ENCODE data around the gene IQGAP1. TPM values are rescaled to one million over a fixed set of nuclear protein-coding genes. Genes with fewer than 3 reads are reported as not detected.
"Not testable (repeated sequence)": the region's sequence is repeated elsewhere in the genome, so short reads cannot be mapped to it uniquely, and the experiment has no call there.

IQGAP1 gene
- total and polyA plus RNA-seq, 9 of the 15 experiments (the other 6 are each of a cell fraction or from before 2014, with no cell fraction given) = 37.6 to 143 (median 77.7) TPM

DNA sequence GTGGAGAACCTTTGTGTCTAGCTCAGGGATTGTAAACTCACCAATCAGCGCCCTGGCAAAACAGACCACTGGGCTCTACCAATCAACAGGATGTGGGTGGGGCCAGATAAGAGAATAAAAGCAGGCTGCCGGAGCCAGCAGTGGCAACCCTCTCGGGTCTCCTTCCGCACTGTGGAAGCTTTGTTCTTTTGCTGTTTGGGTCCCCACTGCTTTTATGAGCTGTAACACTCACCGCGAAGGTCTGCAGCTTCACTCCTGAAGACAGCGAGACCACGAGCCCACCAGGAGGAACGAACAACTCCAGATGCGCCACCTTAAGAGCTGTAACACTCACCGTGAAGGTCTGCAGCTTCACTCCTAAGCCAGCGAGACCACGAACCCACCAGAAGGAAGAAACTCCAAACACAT, 123.2 kb downstream of the IQGAP1 start:
- BruUV-seq (replicated peaks); H3K4me1 ChIP-seq (replicated peaks in 1 of 2; ENCODE audit: control insufficient read depth in 2 of 2, insufficient read depth in 2 of 2, low read length in 2 of 2); H3K4me3 ChIP-seq; ATAC-seq; H2AFZ ChIP-seq (ENCODE audit: low read depth, low read length); H3K4me2 ChIP-seq (ENCODE audit: insufficient read depth, low read length); H3K79me2 ChIP-seq (ENCODE audit: control insufficient read depth, insufficient read depth, low read length); H3K9ac ChIP-seq (ENCODE audit: insufficient read depth in 1 of 2, low read depth in 2 of 2, low read length in 2 of 2); H3K27ac ChIP-seq (ENCODE audit: extremely low read depth, low read depth, low read length); H3K36me3 ChIP-seq (ENCODE audit: control insufficient read depth, insufficient read depth, low read length); CTCF ChIA-PET (ENCODE audit: low intra/inter-chr PET ratio); H3K27me3 ChIP-seq (ENCODE audit: control insufficient read depth in 2 of 2, insufficient read depth in 2 of 2, low read length in 2 of 2); H4K20me1 ChIP-seq (replicated peaks; ENCODE audit: control insufficient read depth, insufficient read depth, low read length); H3K9me1 ChIP-seq (ENCODE audit: control insufficient read depth, insufficient read depth, low read length); in situ Hi-C loops (cut with MboI); H3K9me3 ChIP-seq (replicated peaks; ENCODE audit: control insufficient read depth, insufficient read depth, low read depth, low read length); DNase-seq (ENCODE audit: extremely low read depth in 1 of 4, low spot score in 3 of 4); intact Hi-C loops (cut with micrococcal nuclease); FAIRE-seq: not testable (repeated sequence)
- TF ChIP-seq NFYB (IDR thresholded peaks at IDR 0.05; ENCODE audit: extremely low read depth, insufficient read length) = peak; percentile 43
- POLR2A ChIA-PET = interaction anchor here (1.8 kb wide), 1 partner anchor 10 kb away, joined by 6 read pairs; no protein-coding TSS in a partner anchor
- WGBS (ENCODE audit: insufficient coverage, low coverage, missing lambda C conversion rate) = 76% methylated on average over 10 of the region's 13 CpGs

DNA sequence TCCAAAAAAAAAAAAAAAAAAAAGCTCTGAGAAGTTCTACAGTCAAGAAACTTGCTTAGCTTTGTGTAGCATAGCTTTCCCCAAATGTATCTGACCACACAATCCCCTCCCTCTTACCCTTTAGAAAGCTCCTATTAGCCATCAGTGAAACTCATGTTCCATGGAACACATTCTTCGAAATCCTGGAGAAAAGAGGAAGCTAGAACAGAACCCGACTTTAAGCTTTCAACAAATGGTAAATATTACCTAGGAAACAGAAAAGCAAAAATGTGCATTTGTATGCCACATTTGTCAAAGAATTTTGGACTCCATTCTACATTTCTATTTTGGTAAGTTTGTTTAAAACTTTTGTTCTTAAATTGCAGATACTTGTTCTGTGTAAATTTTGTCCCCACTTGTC, 124.2 kb downstream of the IQGAP1 start:
- Histone ChIP-seq H3K4me1 (replicated peaks in 1 of 2; ENCODE audit: control insufficient read depth in 2 of 2, insufficient read depth in 2 of 2, low read length in 2 of 2) (peaks cover 0 to 5% of the 10 kb centered on the region in 2 experiments; a peak in 2 of 5 replicates), H2AFZ (ENCODE audit: low read depth, low read length) (no peak overlapping the region), H3K79me2 (ENCODE audit: control insufficient read depth, insufficient read depth, low read length) (no peaks in the 10 kb centered on the region), H3K9me3 (replicated peaks; ENCODE audit: control insufficient read depth, insufficient read depth, low read depth, low read length) (0 out of 2 replicates have a peak, but pooled peaks cover 10% of the 10 kb centered on the region), H4K20me1 (replicated peaks; ENCODE audit: control insufficient read depth, insufficient read depth, low read length) (no peaks in the 10 kb centered on the region), H3K27me3 (ENCODE audit: control insufficient read depth in 2 of 2, insufficient read depth in 2 of 2, low read length in 2 of 2) (no peaks in the 10 kb centered on the region), H3K36me3 (ENCODE audit: control insufficient read depth, insufficient read depth, low read length) (no peaks in the 10 kb centered on the region), H3K4me2 (ENCODE audit: insufficient read depth, low read length) (no peak overlapping the region), H3K4me3 (no peak overlapping the region), H3K27ac (ENCODE audit: extremely low read depth, low read depth, low read length) (no peak overlapping the region), H3K9me1 (ENCODE audit: control insufficient read depth, insufficient read depth, low read length) (no peaks in the 10 kb centered on the region), H3K9ac (ENCODE audit: insufficient read depth in 1 of 2, low read depth in 2 of 2, low read length in 2 of 2) (no peak overlapping the region)
- BruUV-seq (replicated peaks) = no TSS peak
- POLR2A ChIA-PET = interaction anchor here (1.2 to 1.8 kb wide), 2 partner anchors 10 to 11 kb away, joined by 3 to 6 read pairs; no protein-coding TSS in a partner anchor
- CTCF ChIA-PET (ENCODE audit: low intra/inter-chr PET ratio) = no interaction called here
- FAIRE-seq = no peak
- in situ Hi-C loops (cut with MboI) = no loop called here
- DNase-seq (ENCODE audit: extremely low read depth in 1 of 4, low spot score in 3 of 4) = no peak
- intact Hi-C loops (cut with micrococcal nuclease) = no loop called here
- 20% methylated on average over 2 of the region's 2 CpGs for WGBS (ENCODE audit: insufficient coverage, low coverage, missing lambda C conversion rate)
- ATAC-seq = no peak
- TF ChIP-seq ZC3H4 (CRISPR knock-in tag; IDR thresholded peaks at IDR 0.05; ENCODE audit: borderline replicate concordance) = no peak
- TF ChIP-seq, protein P1, sequence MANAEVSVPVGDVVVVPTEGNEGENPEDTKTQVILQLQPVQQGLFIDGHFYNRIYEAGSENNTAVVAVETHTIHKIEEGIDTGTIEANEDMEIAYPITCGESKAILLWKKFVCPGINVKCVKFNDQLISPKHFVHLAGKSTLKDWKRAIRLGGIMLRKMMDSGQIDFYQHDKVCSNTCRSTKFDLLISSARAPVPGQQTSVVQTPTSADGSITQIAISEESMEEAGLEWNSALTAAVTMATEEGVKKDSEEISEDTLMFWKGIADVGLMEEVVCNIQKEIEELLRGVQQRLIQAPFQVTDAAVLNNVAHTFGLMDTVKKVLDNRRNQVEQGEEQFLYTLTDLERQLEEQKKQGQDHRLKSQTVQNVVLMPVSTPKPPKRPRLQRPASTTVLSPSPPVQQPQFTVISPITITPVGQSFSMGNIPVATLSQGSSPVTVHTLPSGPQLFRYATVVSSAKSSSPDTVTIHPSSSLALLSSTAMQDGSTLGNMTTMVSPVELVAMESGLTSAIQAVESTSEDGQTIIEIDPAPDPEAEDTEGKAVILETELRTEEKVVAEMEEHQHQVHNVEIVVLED (CRISPR knock-in tag; IDR thresholded peaks at IDR 0.05) = no peak
- no peak for TF ChIP-seq ZNF133 (CRISPR knock-in tag; IDR thresholded peaks at IDR 0.05)
- TF ChIP-seq POLR2G (IDR thresholded peaks at IDR 0.05; ENCODE audit: low read depth, low read length) = no peak
- TF ChIP-seq, protein P2, sequence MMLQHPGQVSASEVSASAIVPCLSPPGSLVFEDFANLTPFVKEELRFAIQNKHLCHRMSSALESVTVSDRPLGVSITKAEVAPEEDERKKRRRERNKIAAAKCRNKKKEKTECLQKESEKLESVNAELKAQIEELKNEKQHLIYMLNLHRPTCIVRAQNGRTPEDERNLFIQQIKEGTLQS (IDR thresholded peaks at IDR 0.05) = no peak
- TF ChIP-seq, protein P2 (CRISPR knock-in tag; conservative IDR thresholded peaks at IDR 0.05) = no peak
- TF ChIP-seq, protein P3, sequence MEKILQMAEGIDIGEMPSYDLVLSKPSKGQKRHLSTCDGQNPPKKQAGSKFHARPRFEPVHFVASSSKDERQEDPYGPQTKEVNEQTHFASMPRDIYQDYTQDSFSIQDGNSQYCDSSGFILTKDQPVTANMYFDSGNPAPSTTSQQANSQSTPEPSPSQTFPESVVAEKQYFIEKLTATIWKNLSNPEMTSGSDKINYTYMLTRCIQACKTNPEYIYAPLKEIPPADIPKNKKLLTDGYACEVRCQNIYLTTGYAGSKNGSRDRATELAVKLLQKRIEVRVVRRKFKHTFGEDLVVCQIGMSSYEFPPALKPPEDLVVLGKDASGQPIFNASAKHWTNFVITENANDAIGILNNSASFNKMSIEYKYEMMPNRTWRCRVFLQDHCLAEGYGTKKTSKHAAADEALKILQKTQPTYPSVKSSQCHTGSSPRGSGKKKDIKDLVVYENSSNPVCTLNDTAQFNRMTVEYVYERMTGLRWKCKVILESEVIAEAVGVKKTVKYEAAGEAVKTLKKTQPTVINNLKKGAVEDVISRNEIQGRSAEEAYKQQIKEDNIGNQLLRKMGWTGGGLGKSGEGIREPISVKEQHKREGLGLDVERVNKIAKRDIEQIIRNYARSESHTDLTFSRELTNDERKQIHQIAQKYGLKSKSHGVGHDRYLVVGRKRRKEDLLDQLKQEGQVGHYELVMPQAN (IDR thresholded peaks at IDR 0.05; ENCODE audit: borderline replicate concordance) = no peak
- no peak for TF ChIP-seq SMAD4 (CRISPR knock-in tag; conservative IDR thresholded peaks at IDR 0.05)
- no peak for TF ChIP-seq TAF7 (tag; IDR thresholded peaks at IDR 0.05)
